Prostate gland (tissue), 2 donors: ENCODE results near the gene SFN.
A peak's percentile ranks its signal among the peaks of the same experiment; 100 is the strongest.

ENCODE experiments used
- CTCF ChIP-seq, 4 experiments: fragments of 200-600 bp in 2 of 4; fragments of 450-650 bp in 2 of 4; sonication (generic) in 2 of 4; IDR thresholded peaks; 1 replicate in 3 of 4; 2 replicates in 1 of 4; pipeline ENCODE4 v1.5.1; 2016 to 2019; ENCODE audit warnings: antibody characterized with exemption in 4 of 4, mild to moderate bottlenecking in 2 of 4, moderate library complexity in 2 of 4
- POLR2A ChIP-seq: fragments of 450-650 bp; IDR thresholded peaks from one replicate; pipeline ENCODE4 v1.6.1; 2016; ENCODE audit warnings: antibody characterized with exemption, mild to moderate bottlenecking
- POLR2AphosphoS5 ChIP-seq: sonication (generic); formaldehyde crosslinking; IDR thresholded peaks from one replicate; pipeline ENCODE4 v1.6.1; 2017; ENCODE audit warnings: antibody characterized with exemption

DNA sequence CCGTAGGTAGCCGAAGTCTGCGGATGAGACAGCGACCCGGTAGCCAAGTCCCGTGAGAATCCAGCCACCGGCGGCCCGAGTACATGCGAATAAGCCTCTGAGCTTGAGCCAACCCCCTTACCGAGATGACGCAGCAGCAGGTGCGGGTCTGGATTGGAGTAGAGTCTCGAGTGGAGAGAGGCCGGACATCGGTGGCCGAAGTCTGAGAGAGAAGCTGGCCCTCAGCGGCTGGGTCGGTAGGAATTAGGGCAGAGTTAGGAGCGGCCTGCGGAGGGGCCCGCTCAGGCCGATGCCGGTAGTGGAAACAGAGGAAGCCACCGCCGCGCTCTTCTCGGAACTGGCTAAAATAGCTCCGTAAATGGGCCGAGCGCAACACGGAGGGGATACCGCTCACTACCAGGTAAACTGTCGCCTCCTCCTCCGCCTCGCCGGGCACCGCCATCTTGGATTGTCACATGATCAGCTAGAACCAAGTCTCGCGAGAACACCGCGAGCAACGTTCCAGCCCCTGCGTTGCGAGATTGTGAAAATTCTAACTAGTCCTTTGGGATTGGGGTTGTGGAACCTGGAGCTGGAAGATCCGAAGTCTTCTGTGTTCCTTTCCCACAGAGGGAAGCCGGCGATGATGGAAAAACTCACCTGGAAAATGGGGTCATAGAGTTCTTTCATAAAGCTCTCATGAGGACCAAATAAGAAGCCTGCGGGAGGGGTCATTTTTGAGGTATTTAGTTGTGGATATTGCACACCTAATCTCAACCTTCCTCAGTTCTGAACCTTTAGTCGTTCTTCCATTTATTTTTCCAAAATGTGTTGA is 37.3 kb downstream of the SFN start, which contains the start of gene GPATCH3:
- TF ChIP-seq POLR2AphosphoS5 (peak; percentile 96), POLR2A (peak; percentile 46), CTCF (IDR thresholded peaks at IDR 0.05) (no peak)
